H9 (cell line): ENCODE results near the gene MTA2. TPM values are rescaled to one million over a fixed set of nuclear protein-coding genes. Genes with fewer than 3 reads are reported as not detected.

ENCODE experiments used
- DNase-seq: peaks from one replicate; pipeline ENCODE4 v3.0.0-alpha.2; 2017
- H2AFZ ChIP-seq: one replicate; pipeline ENCODE4 v1.6.1; 2013; ENCODE audit warnings: mild to moderate bottlenecking, low read length, control low read depth, moderate library complexity
- H2AK5ac ChIP-seq: 2 replicates; pipeline ENCODE4 v1.6.1; 2013; ENCODE audit warnings: low read length, control low read depth, mixed read lengths; ENCODE audit not compliant: insufficient read length
- H2BK120ac ChIP-seq: one replicate; pipeline ENCODE4 v1.6.1; 2013; ENCODE audit warnings: low read depth, mild to moderate bottlenecking, low read length, control low read depth, inconsistent platforms; ENCODE audit not compliant: poor library complexity, severe bottlenecking
- H2BK12ac ChIP-seq: 2 replicates; pipeline ENCODE4 v1.6.1; 2013; ENCODE audit warnings: low read length, control low read depth, mixed read lengths, low read depth; ENCODE audit not compliant: insufficient read length
- H2BK15ac ChIP-seq: 2 replicates; pipeline ENCODE4 v1.6.1; 2013; ENCODE audit warnings: low read depth, low read length, control low read depth
- H2BK20ac ChIP-seq: one replicate; pipeline ENCODE4 v1.6.1; 2013; ENCODE audit warnings: low read depth, mild to moderate bottlenecking, low read length, control low read depth, inconsistent platforms; ENCODE audit not compliant: poor library complexity, severe bottlenecking
- H2BK5ac ChIP-seq: 2 replicates; pipeline ENCODE4 v1.6.1; 2013; ENCODE audit warnings: low read length, control low read depth, mixed read lengths; ENCODE audit not compliant: insufficient read length
- H3K14ac ChIP-seq: 2 replicates; pipeline ENCODE4 v1.6.1; 2013; ENCODE audit warnings: low read length, control low read depth; ENCODE audit not compliant: insufficient read depth
- H3K18ac ChIP-seq: 2 replicates; pipeline ENCODE4 v1.6.1; 2013; ENCODE audit warnings: low read depth, mild to moderate bottlenecking, mixed read lengths, low read length, control low read depth; ENCODE audit not compliant: insufficient read length
- H3K23ac ChIP-seq: 2 replicates; pipeline ENCODE4 v1.6.1; 2013; ENCODE audit warnings: low read length, control low read depth, mixed read lengths, low read depth; ENCODE audit not compliant: insufficient read length
- H3K23me2 ChIP-seq: 2 replicates; pipeline ENCODE4 v1.6.1; 2013; ENCODE audit warnings: low read depth, mild to moderate bottlenecking, mixed read lengths, low read length, control low read depth; ENCODE audit not compliant: insufficient read length, poor library complexity, severe bottlenecking
- H3K27ac ChIP-seq: 2 replicates; pipeline ENCODE4 v1.5.1; 2013; ENCODE audit warnings: low read length, control low read depth, mixed read lengths, low read depth; ENCODE audit not compliant: insufficient read length
- H3K27me3 ChIP-seq: 2 replicates; pipeline ENCODE4 v1.6.1; 2013; ENCODE audit warnings: low read length, control low read depth, inconsistent platforms; ENCODE audit not compliant: insufficient read depth
- H3K4ac ChIP-seq: 2 replicates; pipeline ENCODE4 v1.6.1; 2013; ENCODE audit warnings: low read depth, mild to moderate bottlenecking, control low read depth, inconsistent platforms, low read length, moderate library complexity
- H3K4me1 ChIP-seq: 2 replicates; pipeline ENCODE4 v1.6.1; 2013; ENCODE audit warnings: low read length, control low read depth, inconsistent platforms; ENCODE audit not compliant: insufficient read depth
- H3K4me2 ChIP-seq: 2 replicates; pipeline ENCODE4 v1.6.1; 2013; ENCODE audit warnings: low read length, control low read depth, mixed read lengths; ENCODE audit not compliant: insufficient read length, insufficient read depth
- H3K56ac ChIP-seq: 2 replicates; pipeline ENCODE4 v1.6.1; 2013; ENCODE audit warnings: low read depth, mild to moderate bottlenecking, mixed read lengths, low read length, control low read depth; ENCODE audit not compliant: insufficient read length
- H3K79me1 ChIP-seq: 2 replicates; pipeline ENCODE4 v1.6.1; 2013; ENCODE audit warnings: low read depth, mild to moderate bottlenecking, moderate library complexity, low read length, control low read depth, inconsistent platforms; ENCODE audit not compliant: insufficient read depth, poor library complexity, severe bottlenecking
- H3K79me2 ChIP-seq: 2 replicates; pipeline ENCODE4 v1.6.1; 2013; ENCODE audit warnings: low read length, control low read depth, inconsistent platforms; ENCODE audit not compliant: insufficient read depth
- H3K9ac ChIP-seq: 2 replicates; pipeline ENCODE4 v1.6.1; 2013; ENCODE audit warnings: low read length, control low read depth, mixed read lengths; ENCODE audit not compliant: insufficient read length; ENCODE audit errors: extremely low read depth
- H3K9me3 ChIP-seq: one replicate; pipeline ENCODE4 v1.6.1; 2013; ENCODE audit warnings: low read depth, low read length, inconsistent platforms; ENCODE audit not compliant: control insufficient read depth
- H3T11ph ChIP-seq: one replicate; pipeline ENCODE4 v1.6.1; 2013; ENCODE audit warnings: mild to moderate bottlenecking, low read length, control low read depth, inconsistent platforms
- H4K20me1 ChIP-seq: one replicate; pipeline ENCODE4 v1.6.1; 2013; ENCODE audit not compliant: control insufficient read depth, insufficient read length, insufficient read depth
- H4K5ac ChIP-seq: 2 replicates; pipeline ENCODE4 v1.6.1; 2013; ENCODE audit warnings: low read depth, mild to moderate bottlenecking, mixed read lengths, low read length, control low read depth; ENCODE audit not compliant: insufficient read length
- H4K8ac ChIP-seq: replicated peaks from 2 replicates; pipeline ENCODE4 v1.6.1; 2013; ENCODE audit warnings: low read length, control low read depth, mixed read lengths, low read depth; ENCODE audit not compliant: insufficient read length
- H4K91ac ChIP-seq: 2 replicates; pipeline ENCODE4 v1.6.1; 2013; ENCODE audit warnings: low read depth, mild to moderate bottlenecking, moderate library complexity, mixed read lengths, low read length, control low read depth; ENCODE audit not compliant: insufficient read length
- H3K27ac Mint-ChIP-seq, 3 experiments: 2 replicates in 2 of 3; 3 replicates in 1 of 3; pipeline ENCODE4 v1.8.0; 2020 to 2021; ENCODE audit warnings: mixed read lengths in 3 of 3, mild to moderate bottlenecking in 1 of 3, moderate library complexity in 1 of 3
- H3K27me3 Mint-ChIP-seq: 2 replicates; pipeline ENCODE4 v1.8.0; 2021; ENCODE audit warnings: low read depth, mild to moderate bottlenecking, moderate library complexity, mixed read lengths
- H3K36me3 Mint-ChIP-seq, 3 experiments: 2 replicates in 2 of 3; 3 replicates in 1 of 3; pipeline ENCODE4 v1.8.0; 2020 to 2021; ENCODE audit warnings: low read depth in 3 of 3, mixed read lengths in 3 of 3; ENCODE audit not compliant: insufficient read depth in 1 of 3
- H3K4me1 Mint-ChIP-seq, 2 experiments: 2 replicates each; pipeline ENCODE4 v1.8.0; 2020; ENCODE audit warnings: mixed read lengths in 2 of 2
- H3K4me3 Mint-ChIP-seq, 2 experiments: 2 replicates in 1 of 2; 3 replicates in 1 of 2; pipeline ENCODE4 v1.8.0; 2020 to 2021; ENCODE audit warnings: mild to moderate bottlenecking in 2 of 2, mixed read lengths in 2 of 2, moderate library complexity in 1 of 2
- H3K9me3 Mint-ChIP-seq, 2 experiments: 2 replicates in 1 of 2; 3 replicates in 1 of 2; pipeline ENCODE4 v1.8.0; 2020; ENCODE audit warnings: mild to moderate bottlenecking in 2 of 2, mixed read lengths in 2 of 2, moderate library complexity in 1 of 2
- CTCF ChIP-seq: fragments of 200-600 bp; sonication (generic); conservative IDR thresholded peaks from 3 replicates; pipeline ENCODE4 v1.8.0; 2021; ENCODE audit warnings: antibody characterized with exemption, mild to moderate bottlenecking
- WGBS: extraction: QIAGEN DNeasy Blood & Tissue Kit; methylation state at CpG from one replicate; pipeline ENCODE4 v1.1.7; 2013; ENCODE audit warnings: missing lambda C conversion rate, low lambda C conversion rate, mixed read lengths; ENCODE audit not compliant: insufficient read length; ENCODE audit errors: extremely low coverage; 5-methylcytosine and 5-hydroxymethylcytosine counted together
- total RNA-seq: library from RNA; stranded (reverse); gene quantifications from 2 replicates; pipeline ENCODE4 v1.2.1, GENCODE V29; 2021

MTA2 gene
- total RNA-seq, 1 experiment from 2014 or later: 143 TPM

GRCh38 chr11:62611705-62612365 lies 10.2 kb upstream of the MTA2 start:
- Histone ChIP-seq H3K79me1 (no peaks in the 10 kb centered on the region), H3K27ac (no peak overlapping the region), H2AK5ac (no peak overlapping the region), H3K23me2 (peaks cover 13% of the 10 kb centered on the region), H2BK20ac (no peak overlapping the region), H2BK15ac (no peak overlapping the region), H4K8ac (no peak overlapping the region), H3K18ac (no peak overlapping the region), H3K9ac (no peak overlapping the region), H3K27me3 (no peaks in the 10 kb centered on the region), H4K20me1 (no peaks in the 10 kb centered on the region), H3K23ac (no peak overlapping the region), H2BK120ac (no peak overlapping the region), H3K4me2 (peak overlapping the region; percentile 90), H3K4me1 (no peaks in the 10 kb centered on the region), H3K9me3 (no peaks in the 10 kb centered on the region), H2AFZ (no peak overlapping the region), H3T11ph (no peak overlapping the region), H4K5ac (no peak overlapping the region), H3K56ac (no peak overlapping the region), H3K79me2 (no peaks in the 10 kb centered on the region), H2BK12ac (no peak overlapping the region), H4K91ac (no peak overlapping the region), H2BK5ac (no peak overlapping the region), H3K14ac (peak overlapping the region; percentile 23; the same call in 1 of the 2 replicates), H3K4ac (no peak overlapping the region)
- peaks cover 0 to 18% (median 7%) of the 10 kb centered on the region in 3 experiments; a peak in 5 of 7 replicates for H3K36me3 Mint-ChIP-seq
- no CpG with 5 or more reads among the region's 34 CpGs for WGBS
- peaks cover 4% of the 10 kb centered on the region for H3K27me3 Mint-ChIP-seq
- H3K4me1 Mint-ChIP-seq: peaks cover 24 to 42% of the 10 kb centered on the region in 2 experiments
- DNase-seq: peak; percentile 60
- H3K9me3 Mint-ChIP-seq: no peaks in the 10 kb centered on the region
- no peak for TF ChIP-seq CTCF
- H3K27ac Mint-ChIP-seq: peak overlapping the region; percentile 4 to 27 (median 10); a peak in 3 of 7 replicates
- peak overlapping the region; percentile 85 to 86 for H3K4me3 Mint-ChIP-seq
